HG03354 (cell line): Measurements from ENCODE around the gene TMEM167B.

Experiments
- ATAC-seq: cut with Tn5 transposase; IDR thresholded peaks from one replicate; pipeline ENCODE4 v1.9.1; 2021; ENCODE audit warnings: mild to moderate bottlenecking; ENCODE audit not compliant: unreplicated experiment, poor library complexity, severe bottlenecking

Gene TMEM167B

GRCh38 chr1:109079240-109079622, 11.3 kb upstream of the TMEM167B start:
- ATAC-seq: no peak

- ATAC-seq: no peak
These were observed 10.0 kb upstream of the TMEM167B start for GRCh38 chr1:109080441-109081082.

GRCh38 chr1:109083501-109083900, 7.1 kb upstream of the TMEM167B start:
- no peak for ATAC-seq

- ATAC-seq: no peak
These were observed 6.6 kb upstream of the TMEM167B start for GRCh38 chr1:109083923-109084322.

- ATAC-seq: no peak
These were observed 5.7 kb upstream of the TMEM167B start for GRCh38 chr1:109084563-109085517.

- no peak for ATAC-seq
These were observed 1.1 kb upstream of the TMEM167B start for GRCh38 chr1:109089242-109090015.

GRCh38 chr1:109091078-109091838, 694 bp downstream of the TMEM167B start:
- peak; percentile 56 for ATAC-seq

GRCh38 chr1:109091839-109092193, 1.3 kb downstream of the TMEM167B start:
- ATAC-seq: no peak

- ATAC-seq: no peak
These were observed 3.8 kb downstream of the TMEM167B start for GRCh38 chr1:109094377-109094803.

- no peak for ATAC-seq
These were observed 4.3 kb downstream of the TMEM167B start for GRCh38 chr1:109094871-109095270.

- ATAC-seq: no peak
These were observed 5.1 kb downstream of the TMEM167B start for GRCh38 chr1:109095631-109096030.

GRCh38 chr1:109096120-109096519, 5.6 kb downstream of the TMEM167B start:
- ATAC-seq: no peak

- peak; percentile 89 for ATAC-seq
These were observed 9.6 kb downstream of the TMEM167B start for GRCh38 chr1:109099938-109100773.

GRCh38 chr1:109104364-109105151, 14.0 kb downstream of the TMEM167B start:
- ATAC-seq: no peak

- no peak for ATAC-seq
These were observed 15.3 kb downstream of the TMEM167B start for GRCh38 chr1:109105881-109106280.

- no peak for ATAC-seq
These were observed 17.2 kb downstream of the TMEM167B start for GRCh38 chr1:109107785-109108184.

GRCh38 chr1:109109906-109110305, 19.3 kb downstream of the TMEM167B start:
- ATAC-seq: no peak
